Measurements from ENCODE around the gene PGS1. TPM values are rescaled to one million over a fixed set of nuclear protein-coding genes. Genes with fewer than 3 reads are reported as not detected.

Gene PGS1
- total RNA-seq, 2 experiments from 2014 or later: 46.5 to 51.0 TPM

DNA sequence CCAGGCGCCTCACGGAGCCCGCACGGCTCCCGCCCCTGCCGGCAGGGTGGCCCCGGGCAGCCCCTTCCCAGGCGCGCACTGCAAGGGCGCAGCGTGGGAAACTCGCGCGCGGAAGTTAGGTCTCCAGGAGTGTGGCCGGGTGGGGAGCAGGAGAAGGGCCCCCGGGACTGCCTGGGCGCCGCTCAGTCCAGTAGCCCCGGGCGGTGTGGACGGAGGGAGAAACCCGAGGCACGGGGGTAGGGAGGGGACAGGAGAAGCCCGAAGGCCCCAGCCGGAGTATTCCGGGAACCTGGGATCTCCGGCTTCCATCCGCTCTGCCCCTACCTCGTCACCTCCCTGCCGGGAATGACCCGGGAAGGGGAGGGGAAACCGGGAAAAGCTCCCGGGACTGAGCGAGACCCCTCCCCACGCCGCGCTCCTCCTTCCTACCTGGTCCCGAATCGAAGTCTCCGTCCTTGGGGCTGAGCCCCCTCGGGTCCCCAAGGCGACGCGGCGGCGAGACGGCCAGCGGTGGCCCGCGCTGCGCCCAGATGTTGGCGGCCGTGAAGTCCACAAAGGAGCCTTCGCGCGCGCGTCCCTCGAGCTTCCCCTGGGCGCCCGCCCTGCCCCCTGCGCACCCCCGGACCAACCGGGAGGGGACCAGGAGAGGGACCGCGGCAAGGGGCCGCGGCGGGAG, 19.0 kb upstream of the PGS1 start:
- Mint-ChIP-seq H3K4me3 (peak overlapping the region; percentile 79), H3K9me3 (ENCODE audit: insufficient read depth) (no peaks in the 10 kb centered on the region), H3K27me3 (ENCODE audit: low read depth) (peaks cover 17% of the 10 kb centered on the region), H3K27ac (peak overlapping the region; percentile 78), H3K4me1 (ENCODE audit: low read depth) (peaks cover 51% of the 10 kb centered on the region), H3K36me3 (ENCODE audit: low read depth) (peaks cover 20% of the 10 kb centered on the region)
- CTCF ChIA-PET: interaction anchor here (1.1 to 3.8 kb wide), 4 partner anchors 18 to 63 kb away, joined by 3 to 33 read pairs (median 7); partner anchors contain the start of gene PGS1
- DNase-seq: no peak
- POLR2A ChIA-PET: interaction anchor here (0.6 to 2.0 kb wide), 7 partner anchors 16 to 87 kb away, joined by 3 to 10 read pairs (median 3); no protein-coding TSS in a partner anchor
- ATAC-seq: peak; percentile 1

- Mint-ChIP-seq H3K9me3 (ENCODE audit: insufficient read depth) (no peaks in the 10 kb centered on the region), H3K27me3 (ENCODE audit: low read depth) (peaks cover 19% of the 10 kb centered on the region), H3K27ac (peak within 1 kb of the TSS; percentile 89), H3K36me3 (ENCODE audit: low read depth) (peaks cover 20% of the 10 kb centered on the region), H3K4me3 (peak within 1 kb of the TSS; percentile 79), H3K4me1 (ENCODE audit: low read depth) (peaks cover 52% of the 10 kb centered on the region)
- ChIA-PET POLR2A (interaction anchor here (0.6 to 2.0 kb wide), 9 partner anchors 9 to 87 kb away, joined by 3 to 10 read pairs (median 3); no protein-coding TSS in a partner anchor), CTCF (interaction anchor here (0.7 to 6.4 kb wide), 11 partner anchors 10 to 1816 kb away, joined by 3 to 86 read pairs (median 6); partner anchors contain the start of gene PGS1)
- ATAC-seq (peak; percentile 79), DNase-seq (peak; percentile 97)
These were observed 18.5 kb upstream of the PGS1 start, which contains the start of gene SOCS3 for GRCh38 chr17:78359997-78360370. SOCS3 (minus strand) TSS chr17:78360077; CDS start chr17:78359095, 982 bp downstream.

DNA sequence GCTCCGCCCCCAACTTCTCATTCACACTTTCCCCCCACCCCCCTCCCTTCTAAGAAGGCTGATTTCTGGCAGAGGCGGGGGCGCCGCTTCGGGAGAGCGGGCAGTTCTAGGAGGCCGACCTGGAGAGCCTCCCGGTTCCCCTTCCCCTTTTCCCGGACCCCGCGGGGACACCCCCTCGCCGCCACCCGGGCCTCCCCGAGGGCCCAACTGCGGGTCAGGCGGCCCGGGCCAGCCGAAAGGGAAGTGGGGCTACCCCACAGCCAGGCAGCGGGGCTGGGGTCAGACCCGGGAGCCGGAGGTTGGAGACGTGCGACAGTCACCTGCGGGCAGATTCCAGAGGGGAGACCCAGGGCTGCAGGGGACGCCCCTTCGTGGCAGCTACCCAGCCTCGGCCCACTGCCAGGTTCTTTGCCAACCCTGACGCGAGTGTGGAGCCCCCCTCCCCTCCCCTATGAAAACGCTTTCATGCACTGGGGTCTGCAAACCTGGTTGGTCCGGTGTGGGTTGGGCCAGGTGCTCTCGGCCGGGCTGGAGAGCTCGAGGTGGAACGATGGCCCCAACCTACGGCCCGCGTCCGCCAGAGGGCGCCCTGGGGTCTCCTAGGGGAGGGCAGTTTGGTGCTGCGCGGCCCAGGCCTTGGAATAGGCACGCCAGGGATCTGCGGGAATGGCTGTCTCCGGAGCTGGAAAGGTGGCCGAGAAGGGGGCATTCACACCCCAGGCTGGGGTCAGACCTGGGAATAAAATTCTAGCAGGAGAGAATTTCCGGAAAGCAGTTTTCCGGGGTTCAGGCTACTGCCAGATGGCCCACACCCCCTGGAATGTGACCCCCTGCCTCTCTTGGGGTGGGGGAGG, 17.9 kb upstream of the PGS1 start:
- H3K4me1 Mint-ChIP-seq (ENCODE audit: low read depth): peaks cover 51% of the 10 kb centered on the region
- POLR2A ChIA-PET: interaction anchor here (0.6 to 1.9 kb wide), 8 partner anchors 8 to 918 kb away, joined by 3 to 9 read pairs (median 3); no protein-coding TSS in a partner anchor
- DNase-seq (peak; percentile 93), ATAC-seq (peak; percentile 33)
- H3K27me3 Mint-ChIP-seq (ENCODE audit: low read depth): peaks cover 19% of the 10 kb centered on the region
- peaks cover 20% of the 10 kb centered on the region for H3K36me3 Mint-ChIP-seq (ENCODE audit: low read depth)
- H3K4me3 Mint-ChIP-seq: peak overlapping the region; percentile 74
- H3K9me3 Mint-ChIP-seq (ENCODE audit: insufficient read depth): no peaks in the 10 kb centered on the region
- H3K27ac Mint-ChIP-seq: peak overlapping the region; percentile 89
- CTCF ChIA-PET: interaction anchor here (0.6 to 6.4 kb wide), 23 partner anchors 9 to 1817 kb away, joined by 3 to 86 read pairs (median 6); partner anchors contain the start of gene PGS1

DNA sequence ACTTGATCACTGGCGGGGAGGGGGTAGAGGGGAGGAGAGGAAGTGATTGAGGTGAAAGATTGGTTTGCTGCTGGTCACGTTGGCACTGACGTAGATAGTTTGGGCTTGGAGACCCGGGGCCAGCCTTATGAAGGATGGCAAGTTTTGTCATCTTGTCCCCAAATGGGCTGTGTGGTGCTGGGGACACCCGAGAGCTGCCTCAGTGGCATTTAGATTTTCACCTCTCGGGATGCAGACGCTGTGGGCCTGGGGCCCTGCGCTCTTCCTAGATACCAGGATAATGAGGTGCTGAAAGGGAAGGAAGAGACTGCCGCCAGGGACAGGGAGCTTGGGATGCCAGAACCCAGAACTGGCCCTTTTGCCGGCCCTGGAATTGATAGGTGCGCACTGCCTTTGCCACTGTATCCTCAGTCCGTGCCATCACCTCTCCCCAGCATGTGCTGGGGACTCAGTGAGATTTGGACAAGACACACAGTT, 17.2 kb upstream of the PGS1 start:
- ATAC-seq: no peak
- no peak for DNase-seq
- POLR2A ChIA-PET: interaction anchor here (1.0 to 1.2 kb wide), 4 partner anchors 17 to 72 kb away, joined by 3 to 4 read pairs (median 3); no protein-coding TSS in a partner anchor
- CTCF ChIA-PET: interaction anchor here (0.6 to 6.4 kb wide), 18 partner anchors 9 to 110 kb away, joined by 3 to 86 read pairs (median 6); partner anchors contain the start of gene PGS1
- Mint-ChIP-seq H3K36me3 (ENCODE audit: low read depth) (peaks cover 20% of the 10 kb centered on the region), H3K4me3 (peak overlapping the region; percentile 5), H3K27me3 (ENCODE audit: low read depth) (peaks cover 23% of the 10 kb centered on the region), H3K4me1 (ENCODE audit: low read depth) (peaks cover 44% of the 10 kb centered on the region), H3K9me3 (ENCODE audit: insufficient read depth) (no peaks in the 10 kb centered on the region), H3K27ac (no peak overlapping the region)

GRCh38 chr17:78362232-78362631, 16.2 kb upstream of the PGS1 start:
- ATAC-seq (no peak), DNase-seq (no peak)
- peaks cover 16% of the 10 kb centered on the region for H3K36me3 Mint-ChIP-seq (ENCODE audit: low read depth)
- H3K4me1 Mint-ChIP-seq (ENCODE audit: low read depth): peaks cover 35% of the 10 kb centered on the region
- peaks cover 23% of the 10 kb centered on the region for H3K27me3 Mint-ChIP-seq (ENCODE audit: low read depth)
- no peaks in the 10 kb centered on the region for H3K9me3 Mint-ChIP-seq (ENCODE audit: insufficient read depth)
- H3K27ac Mint-ChIP-seq: no peak overlapping the region
- POLR2A ChIA-PET: no interaction called here
- CTCF ChIA-PET: interaction anchor here (0.6 to 6.4 kb wide), 9 partner anchors 8 to 73 kb away, joined by 3 to 86 read pairs (median 10); partner anchors contain the start of gene PGS1
- no peak overlapping the region for H3K4me3 Mint-ChIP-seq

GRCh38 chr17:78362671-78363070, 15.8 kb upstream of the PGS1 start:
- Mint-ChIP-seq H3K4me1 (ENCODE audit: low read depth) (peaks cover 31% of the 10 kb centered on the region), H3K27me3 (ENCODE audit: low read depth) (peaks cover 23% of the 10 kb centered on the region), H3K36me3 (ENCODE audit: low read depth) (peaks cover 11% of the 10 kb centered on the region), H3K4me3 (no peak overlapping the region), H3K9me3 (ENCODE audit: insufficient read depth) (no peaks in the 10 kb centered on the region), H3K27ac (no peak overlapping the region)
- ChIA-PET POLR2A (interaction anchor here (1.0 kb wide), 1 partner anchor 59 kb away, joined by 3 read pairs; no protein-coding TSS in a partner anchor), CTCF (interaction anchor here (1.0 to 6.4 kb wide), 7 partner anchors 15 to 74 kb away, joined by 3 to 86 read pairs (median 10); partner anchors contain the start of gene PGS1)
- ATAC-seq (no peak), DNase-seq (no peak)

GRCh38 chr17:78364436-78365281, 13.8 kb upstream of the PGS1 start:
- ATAC-seq (no peak), DNase-seq (peak; percentile 55)
- CTCF ChIA-PET: interaction anchor here (1.4 to 6.4 kb wide), 6 partner anchors 17 to 76 kb away, joined by 3 to 86 read pairs (median 6); no protein-coding TSS in a partner anchor
- Mint-ChIP-seq H3K27ac (no peak overlapping the region), H3K4me1 (ENCODE audit: low read depth) (peaks cover 19% of the 10 kb centered on the region), H3K27me3 (ENCODE audit: low read depth) (peaks cover 26% of the 10 kb centered on the region), H3K4me3 (no peak overlapping the region), H3K36me3 (ENCODE audit: low read depth) (no peaks in the 10 kb centered on the region), H3K9me3 (ENCODE audit: insufficient read depth) (no peaks in the 10 kb centered on the region)
- POLR2A ChIA-PET: interaction anchor here (0.9 kb wide), 1 partner anchor 13 kb away, joined by 3 read pairs; the partner anchor contains the start of gene PGS1

GRCh38 chr17:78365561-78366108, 12.8 kb upstream of the PGS1 start:
- H3K9me3 Mint-ChIP-seq (ENCODE audit: insufficient read depth): no peaks in the 10 kb centered on the region
- peaks cover 26% of the 10 kb centered on the region for H3K27me3 Mint-ChIP-seq (ENCODE audit: low read depth)
- ChIA-PET CTCF (interaction anchor here (1.0 to 6.4 kb wide), 4 partner anchors 16 to 57 kb away, joined by 3 to 86 read pairs (median 6); no protein-coding TSS in a partner anchor), POLR2A (no interaction called here)
- peaks cover 19% of the 10 kb centered on the region for H3K4me1 Mint-ChIP-seq (ENCODE audit: low read depth)
- no peak for ATAC-seq
- H3K36me3 Mint-ChIP-seq (ENCODE audit: low read depth): no peaks in the 10 kb centered on the region
- H3K27ac Mint-ChIP-seq: no peak overlapping the region
- no peak for DNase-seq
- no peak overlapping the region for H3K4me3 Mint-ChIP-seq

- no peak for DNase-seq
- ATAC-seq: no peak
- Mint-ChIP-seq H3K4me1 (ENCODE audit: low read depth) (peaks cover 13% of the 10 kb centered on the region), H3K27ac (no peak overlapping the region), H3K9me3 (ENCODE audit: insufficient read depth) (no peaks in the 10 kb centered on the region), H3K4me3 (no peak overlapping the region), H3K27me3 (ENCODE audit: low read depth) (peaks cover 24% of the 10 kb centered on the region), H3K36me3 (ENCODE audit: low read depth) (no peaks in the 10 kb centered on the region)
- CTCF ChIA-PET: interaction anchor here (1.0 to 6.4 kb wide), 2 partner anchors 46 to 57 kb away, joined by 3 to 86 read pairs; no protein-coding TSS in a partner anchor
- POLR2A ChIA-PET: no interaction called here
These were observed 12.2 kb upstream of the PGS1 start for GRCh38 chr17:78366109-78366848.

GRCh38 chr17:78367193-78367592, 11.3 kb upstream of the PGS1 start:
- ChIA-PET POLR2A (no interaction called here), CTCF (interaction anchor here (1.0 kb wide), 1 partner anchor 79 kb away, joined by 3 read pairs; no protein-coding TSS in a partner anchor)
- Mint-ChIP-seq H3K36me3 (ENCODE audit: low read depth) (no peaks in the 10 kb centered on the region), H3K9me3 (ENCODE audit: insufficient read depth) (no peaks in the 10 kb centered on the region), H3K4me1 (ENCODE audit: low read depth) (peaks cover 13% of the 10 kb centered on the region), H3K4me3 (no peak overlapping the region), H3K27ac (no peak overlapping the region), H3K27me3 (ENCODE audit: low read depth) (peaks cover 20% of the 10 kb centered on the region)
- ATAC-seq (no peak), DNase-seq (no peak)
